ENCODE data around the gene PPP2R2D. TPM values are rescaled to one million over a fixed set of nuclear protein-coding genes. Genes with fewer than 3 reads are reported as not detected.

PPP2R2D gene
- polyA plus RNA-seq, 1 donor (not counting 4 experiments of a cell fraction or from before 2014, with no cell fraction given) = 49.1 TPM

- H3K79me2 ChIP-seq (ENCODE audit: control insufficient read depth, insufficient read depth, low read length) = peaks cover 21% of the 10 kb centered on the region
- no peak overlapping the region for H2AFZ ChIP-seq (ENCODE audit: control insufficient read depth, low read length)
- no peak overlapping the region for H3K4me3 ChIP-seq (ENCODE audit: control insufficient read depth in 2 of 3, extremely low read depth in 1 of 3, insufficient read depth in 2 of 3, low read depth in 1 of 3, low read length in 3 of 3)
- H3K4me2 ChIP-seq (ENCODE audit: control insufficient read depth, extremely low read depth, insufficient read depth, low read depth, low read length) = no peak overlapping the region
- H3K27ac ChIP-seq (ENCODE audit: control insufficient read depth, insufficient read depth, low read length) = no peak overlapping the region
- no peaks in the 10 kb centered on the region for H3K9me3 ChIP-seq (ENCODE audit: control insufficient read depth, low read depth, low read length)
- FAIRE-seq (no peak), DNase-seq (ENCODE audit: low read depth, low spot score) (no peak)
- peaks cover 17% of the 10 kb centered on the region for H3K4me1 ChIP-seq (ENCODE audit: control insufficient read depth, extremely low read depth, insufficient read depth, low read length)
- H3K9me1 ChIP-seq (ENCODE audit: control insufficient read depth, extremely low read depth, insufficient read depth, low read length) = no peaks in the 10 kb centered on the region
- no peak overlapping the region for H3K9ac ChIP-seq (ENCODE audit: control insufficient read depth, extremely low read depth, insufficient read depth, low read length)
- TF ChIP-seq EZH2 (IDR thresholded peaks at IDR 0.05; ENCODE audit: low read length) (no peak), CTCF (optimal IDR thresholded peaks at IDR 0.05 in 1 of 3, IDR thresholded peaks at IDR 0.05 in 1 of 3, conservative IDR thresholded peaks at IDR 0.05 in 1 of 3; ENCODE audit: extremely low read depth in 1 of 3, insufficient read depth in 2 of 3, low read length in 3 of 3) (no peak)
- dilution Hi-C loops (cut with MboI; ENCODE audit: extremely low pct_ligation_motif_present, low sequenced_read_pairs) = no loop called here
- H4K20me1 ChIP-seq (ENCODE audit: control insufficient read depth, extremely low read depth, insufficient read depth, low read length) = no peaks in the 10 kb centered on the region
- H3K36me3 ChIP-seq (ENCODE audit: control insufficient read depth in 2 of 2, extremely low read depth in 1 of 2, insufficient read depth in 2 of 2, low read length in 2 of 2) = no peaks in the 10 kb centered on the region
- no peaks in the 10 kb centered on the region for H3K27me3 ChIP-seq (ENCODE audit: control insufficient read depth, extremely low read depth, insufficient read depth, low read length)
Observed at GRCh38 chr10:131898713-131899112, 2.1 kb upstream of the PPP2R2D start.

GRCh38 chr10:131899116-131899690 lies 1.6 kb upstream of the PPP2R2D start:
- TF ChIP-seq CTCF (optimal IDR thresholded peaks at IDR 0.05 in 1 of 3, IDR thresholded peaks at IDR 0.05 in 1 of 3, conservative IDR thresholded peaks at IDR 0.05 in 1 of 3; ENCODE audit: extremely low read depth in 1 of 3, insufficient read depth in 2 of 3, low read length in 3 of 3) (no peak), EZH2 (IDR thresholded peaks at IDR 0.05; ENCODE audit: low read length) (no peak)
- H3K9ac ChIP-seq (ENCODE audit: control insufficient read depth, extremely low read depth, insufficient read depth, low read length) = no peak overlapping the region
- H3K4me1 ChIP-seq (ENCODE audit: control insufficient read depth, extremely low read depth, insufficient read depth, low read length) = peaks cover 20% of the 10 kb centered on the region
- no peaks in the 10 kb centered on the region for H3K9me3 ChIP-seq (ENCODE audit: control insufficient read depth, low read depth, low read length)
- no peak overlapping the region for H2AFZ ChIP-seq (ENCODE audit: control insufficient read depth, low read length)
- DNase-seq (ENCODE audit: low read depth, low spot score) (no peak), FAIRE-seq (no peak)
- peaks cover 24% of the 10 kb centered on the region for H3K79me2 ChIP-seq (ENCODE audit: control insufficient read depth, insufficient read depth, low read length)
- H3K4me3 ChIP-seq (ENCODE audit: control insufficient read depth in 2 of 3, extremely low read depth in 1 of 3, insufficient read depth in 2 of 3, low read depth in 1 of 3, low read length in 3 of 3) = no peak overlapping the region
- H3K9me1 ChIP-seq (ENCODE audit: control insufficient read depth, extremely low read depth, insufficient read depth, low read length) = no peaks in the 10 kb centered on the region
- no peak overlapping the region for H3K27ac ChIP-seq (ENCODE audit: control insufficient read depth, insufficient read depth, low read length)
- no peaks in the 10 kb centered on the region for H4K20me1 ChIP-seq (ENCODE audit: control insufficient read depth, extremely low read depth, insufficient read depth, low read length)
- dilution Hi-C loops (cut with MboI; ENCODE audit: extremely low pct_ligation_motif_present, low sequenced_read_pairs) = no loop called here
- no peak overlapping the region for H3K4me2 ChIP-seq (ENCODE audit: control insufficient read depth, extremely low read depth, insufficient read depth, low read depth, low read length)
- no peaks in the 10 kb centered on the region for H3K27me3 ChIP-seq (ENCODE audit: control insufficient read depth, extremely low read depth, insufficient read depth, low read length)
- H3K36me3 ChIP-seq (ENCODE audit: control insufficient read depth in 2 of 2, extremely low read depth in 1 of 2, insufficient read depth in 2 of 2, low read length in 2 of 2) = no peaks in the 10 kb centered on the region

Data from keratinocyte (primary cell).